ENCODE results near the gene CHST3. TPM values are rescaled to one million over a fixed set of nuclear protein-coding genes. Genes with fewer than 3 reads are reported as not detected.

Gene CHST3
- total RNA-seq, 1 experiment from 2014 or later: 6.1 TPM

GRCh38 chr10:72014785-72015480 is 50.7 kb downstream of the CHST3 start:
- Mint-ChIP-seq H3K27ac (peak overlapping the region in 1 of 3 experiments; percentile 14; a peak in 1 of 7 replicates), H3K4me3 (no peak overlapping the region)

More at GRCh38 chr10:72014785-72015480, 50.7 kb downstream of the CHST3 start:
- no peaks in the 10 kb centered on the region for H3K23me2 ChIP-seq (ENCODE audit: insufficient read length, low read depth, low read length, poor library complexity, severe bottlenecking)
- Mint-ChIP-seq H3K9me3 (no peaks in the 10 kb centered on the region), H3K36me3 (ENCODE audit: insufficient read depth in 1 of 3, low read depth in 3 of 3) (0 out of 7 replicates have a peak, but pooled peaks cover 0 to under 1% (median 0%) of the 10 kb centered on the region in 3 experiments), H3K4me1 (peaks cover 0 to 11% of the 10 kb centered on the region in 2 experiments; a peak in 3 of 4 replicates), H3K27me3 (ENCODE audit: low read depth) (peaks cover 6% of the 10 kb centered on the region)
- no CpG with 5 or more reads among the region's 10 CpGs for WGBS (ENCODE audit: extremely low coverage, insufficient read length, low lambda C conversion rate)
- TF ChIP-seq CTCF (conservative IDR thresholded peaks at IDR 0.05): no peak
- H3T11ph ChIP-seq (ENCODE audit: low read length): no peak overlapping the region
- H2BK20ac ChIP-seq (ENCODE audit: low read depth, low read length, poor library complexity, severe bottlenecking): no peak overlapping the region
- H3K56ac ChIP-seq (ENCODE audit: insufficient read length, low read depth, low read length): no peak overlapping the region
- H3K79me2 ChIP-seq (ENCODE audit: insufficient read depth, low read length): no peaks in the 10 kb centered on the region
- no peak overlapping the region for H3K4me2 ChIP-seq (ENCODE audit: insufficient read depth, insufficient read length, low read length)
- no peak overlapping the region for H2BK12ac ChIP-seq (ENCODE audit: insufficient read length, low read depth, low read length)
- H3K4me1 ChIP-seq (ENCODE audit: insufficient read depth, low read length): no peaks in the 10 kb centered on the region
- no peak overlapping the region for H3K23ac ChIP-seq (ENCODE audit: insufficient read length, low read depth, low read length)
- no peak overlapping the region for H2AK5ac ChIP-seq (ENCODE audit: insufficient read length, low read length)
- no peaks in the 10 kb centered on the region for H3K79me1 ChIP-seq (ENCODE audit: insufficient read depth, low read depth, low read length, poor library complexity, severe bottlenecking)
- H3K14ac ChIP-seq (ENCODE audit: insufficient read depth, low read length): no peak overlapping the region
- H2AFZ ChIP-seq (ENCODE audit: low read length): no peak overlapping the region
- no peaks in the 10 kb centered on the region for H3K9me3 ChIP-seq (ENCODE audit: control insufficient read depth, low read depth, low read length)
- H4K20me1 ChIP-seq (ENCODE audit: control insufficient read depth, insufficient read depth, insufficient read length): no peaks in the 10 kb centered on the region
- no peak overlapping the region for H3K4ac ChIP-seq (ENCODE audit: low read depth, low read length)
- no peak overlapping the region for H3K27ac ChIP-seq (ENCODE audit: insufficient read length, low read depth, low read length)
- H4K91ac ChIP-seq (ENCODE audit: insufficient read length, low read depth, low read length): no peak overlapping the region
- no peak overlapping the region for H4K5ac ChIP-seq (ENCODE audit: insufficient read length, low read depth, low read length)
- no peak overlapping the region for H3K9ac ChIP-seq (ENCODE audit: extremely low read depth, insufficient read length, low read length)
- H3K18ac ChIP-seq (ENCODE audit: insufficient read length, low read depth, low read length): no peak overlapping the region
- no peak for DNase-seq
- H4K8ac ChIP-seq (replicated peaks; ENCODE audit: insufficient read length, low read depth, low read length): no peak overlapping the region
- no peak overlapping the region for H2BK15ac ChIP-seq (ENCODE audit: low read depth, low read length)
- H2BK5ac ChIP-seq (ENCODE audit: insufficient read length, low read length): no peak overlapping the region
- H2BK120ac ChIP-seq (ENCODE audit: low read depth, low read length, poor library complexity, severe bottlenecking): no peak overlapping the region
- H3K27me3 ChIP-seq (ENCODE audit: insufficient read depth, low read length): no peaks in the 10 kb centered on the region

All from H9 (cell line).